GM23338 (cell line): ENCODE measurements around the gene RHOF. TPM values are rescaled to one million over a fixed set of nuclear protein-coding genes. Genes with fewer than 3 reads are reported as not detected.

ENCODE experiments used
- ATAC-seq: fragments of 200-7000 bp; cut with Tn5 transposase; 3 replicates; pipeline ENCODE4 v1.9.1; 2020
- DNase-seq: peaks from one replicate; pipeline ENCODE4 v3.0.0-alpha.2; 2015; ENCODE audit warnings: low spot score
- H2AFZ ChIP-seq: fragments of 200-600 bp; sonication (generic); 2 replicates; pipeline ENCODE4 v1.8.0; 2016; ENCODE audit warnings: antibody characterized with exemption, mild to moderate bottlenecking, moderate library complexity
- H3F3A ChIP-seq: fragments of 200-600 bp; sonication (generic); replicated peaks from 2 replicates; pipeline ENCODE4 v1.8.0; 2017; ENCODE audit warnings: antibody characterized with exemption, mixed run types, low read depth
- H3K27ac ChIP-seq: fragments of 200-600 bp; sonication (generic); 2 replicates; pipeline ENCODE4 v1.6.1; 2016; ENCODE audit warnings: low read depth
- H3K27me3 ChIP-seq: fragments of 200-600 bp; sonication (generic); 2 replicates; pipeline ENCODE4 v1.8.0; 2016; ENCODE audit warnings: mild to moderate bottlenecking, mixed run types, moderate library complexity; ENCODE audit not compliant: insufficient read depth
- H3K36me3 ChIP-seq: fragments of 200-600 bp; sonication (generic); 2 replicates; pipeline ENCODE4 v1.8.0; 2016; ENCODE audit warnings: mild to moderate bottlenecking; ENCODE audit not compliant: insufficient read depth
- H3K4me1 ChIP-seq: fragments of 200-600 bp; sonication (generic); 2 replicates; pipeline ENCODE4 v1.8.0; 2016; ENCODE audit warnings: mild to moderate bottlenecking, moderate library complexity; ENCODE audit not compliant: insufficient read depth
- H3K4me2 ChIP-seq: fragments of 200-600 bp; sonication (generic); 2 replicates; pipeline ENCODE4 v1.7.1; 2017; ENCODE audit warnings: mixed run types
- H3K4me3 ChIP-seq: fragments of 200-600 bp; sonication (generic); 2 replicates; pipeline ENCODE4 v1.6.1; 2016; ENCODE audit warnings: mixed run types
- H3K79me2 ChIP-seq: fragments of 200-600 bp; sonication (generic); replicated peaks from 2 replicates; pipeline ENCODE4 v1.8.0; 2017; ENCODE audit warnings: mild to moderate bottlenecking; ENCODE audit not compliant: insufficient read depth
- H3K9me2 ChIP-seq: fragments of 200-600 bp; sonication (generic); 2 replicates; pipeline ENCODE4 v1.8.0; 2017; ENCODE audit not compliant: insufficient read depth
- H4K20me1 ChIP-seq: fragments of 200-600 bp; sonication (generic); replicated peaks from 2 replicates; pipeline ENCODE4 v1.8.0; 2017; ENCODE audit warnings: mild to moderate bottlenecking; ENCODE audit not compliant: insufficient read depth
- H3K27ac Mint-ChIP-seq: 2 replicates; pipeline ENCODE4 v1.8.0; 2020; ENCODE audit warnings: inconsistent platforms, mild to moderate bottlenecking, moderate library complexity, mixed read lengths
- H3K27me3 Mint-ChIP-seq: 3 replicates; pipeline ENCODE4 v1.8.0; 2022; ENCODE audit warnings: low read depth, mild to moderate bottlenecking, moderate library complexity, mixed read lengths, inconsistent platforms; ENCODE audit not compliant: insufficient read depth, poor library complexity
- H3K36me3 Mint-ChIP-seq: 3 replicates; pipeline ENCODE4 v1.8.0; 2021; ENCODE audit warnings: low read depth, mild to moderate bottlenecking, inconsistent platforms, moderate library complexity, mixed read lengths
- H3K4me1 Mint-ChIP-seq: 3 replicates; pipeline ENCODE4 v1.8.0; 2020; ENCODE audit warnings: mild to moderate bottlenecking, inconsistent platforms, mixed read lengths
- H3K4me3 Mint-ChIP-seq: 3 replicates; pipeline ENCODE4 v1.8.0; 2021; ENCODE audit warnings: moderate library complexity, mild to moderate bottlenecking, inconsistent platforms, mixed read lengths
- H3K9me3 Mint-ChIP-seq: 3 replicates; pipeline ENCODE4 v1.8.0; 2020; ENCODE audit warnings: moderate library complexity, mild to moderate bottlenecking, inconsistent platforms, mixed read lengths
- CREB1 ChIP-seq: fragments of 250-450 bp; sonication (Bioruptor Pico); IDR thresholded peaks from 2 replicates; pipeline ENCODE4 v1.5.0; 2020; ENCODE audit warnings: low read depth, mild to moderate bottlenecking, moderate library complexity
- EZH2phosphoT487 ChIP-seq: fragments of 200-600 bp; sonication (generic); IDR thresholded peaks from one replicate; pipeline ENCODE4 v1.8.1; 2018; ENCODE audit warnings: antibody characterized with exemption; ENCODE audit not compliant: unreplicated experiment
- JUNB ChIP-seq: IDR thresholded peaks from one replicate; pipeline ENCODE4 v1.6.1; 2016; ENCODE audit warnings: antibody characterized with exemption; ENCODE audit not compliant: unreplicated experiment
- NANOG ChIP-seq: IDR thresholded peaks from 2 replicates; pipeline ENCODE4 v1.6.1; 2016; ENCODE audit warnings: antibody characterized with exemption, borderline replicate concordance
- POLR2AphosphoS5 ChIP-seq: IDR thresholded peaks from 2 replicates; pipeline ENCODE4 v1.6.1; 2016; ENCODE audit warnings: antibody characterized with exemption, low read depth
- STAT1 ChIP-seq: IDR thresholded peaks from one replicate; pipeline ENCODE4 v1.6.1; 2016; ENCODE audit warnings: antibody characterized with exemption; ENCODE audit not compliant: unreplicated experiment
- ZNF114 ChIP-seq: fragments of 250-450 bp; sonication (Bioruptor Pico); IDR thresholded peaks from 2 replicates; pipeline ENCODE4 v1.5.0; 2020; ENCODE audit warnings: mild to moderate bottlenecking, moderate library complexity
- ZNF331 ChIP-seq: fragments of 250-450 bp; sonication (Bioruptor Pico); IDR thresholded peaks from 2 replicates; pipeline ENCODE4 v1.5.0; 2020; ENCODE audit warnings: low read depth, mild to moderate bottlenecking, moderate library complexity
- polyA plus RNA-seq: library from polyadenylated mRNA; unstranded; fragments of >200 nt; fragmentation: Nextera tagmentation; extraction: Ambion mirVana; gene quantifications from 2 replicates; pipeline ENCODE4 v1.2.1, GENCODE V29; 2016
- total RNA-seq: library from RNA; depleted of rRNA; stranded (reverse); fragments of >200 nt; shearing (Covaris generic); gene quantifications from 2 replicates; pipeline ENCODE4 v1.2.3, GENCODE V29; 2014
- TF ChIP-seq, protein P1 (sequence below): fragments of 250-450 bp; sonication (Bioruptor Pico); IDR thresholded peaks from 2 replicates; pipeline ENCODE4 v1.5.0; 2020; ENCODE audit warnings: mild to moderate bottlenecking, moderate library complexity
- TF ChIP-seq, protein P2 (sequence below): IDR thresholded peaks from 2 replicates; pipeline ENCODE4 v1.6.1; 2016; ENCODE audit warnings: antibody characterized with exemption
- TF ChIP-seq, protein P3 (sequence below): IDR thresholded peaks from one replicate; pipeline ENCODE4 v1.6.1; 2018; ENCODE audit warnings: antibody characterized with exemption; ENCODE audit not compliant: unreplicated experiment

RHOF gene
- total and polyA plus RNA-seq, 2 experiments from 2014 or later = 10.5 to 53.4 TPM

DNA sequence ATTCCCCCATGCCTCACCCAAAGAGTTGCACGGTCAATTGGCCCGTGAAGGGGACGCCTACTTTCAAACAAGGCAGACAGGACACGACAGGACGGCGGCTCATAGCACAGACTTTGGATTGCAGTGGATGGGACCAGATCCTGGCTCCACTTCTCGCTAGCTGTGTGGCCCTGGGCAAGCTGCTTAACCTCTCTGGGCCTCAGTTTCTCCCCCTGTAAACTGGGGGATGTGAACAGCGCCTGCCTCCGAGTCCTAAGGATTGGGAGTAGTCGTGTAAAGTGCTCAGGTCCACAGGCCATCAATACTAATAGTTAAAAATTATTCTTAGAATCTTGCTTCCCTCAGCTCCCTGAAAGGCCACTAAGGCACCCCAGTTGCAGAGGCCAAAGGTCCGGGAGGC is 13.1 kb downstream of the RHOF start:
- Mint-ChIP-seq H3K4me1 (peaks cover 16% of the 10 kb centered on the region), H3K27me3 (peaks cover 25% of the 10 kb centered on the region)
- H3K4me1 ChIP-seq = peaks cover 18% of the 10 kb centered on the region

More for the DNA sequence above, 13.1 kb downstream of the RHOF start:
- DNase-seq (no peak), ATAC-seq (no peak)
- no peak overlapping the region for H3K27ac Mint-ChIP-seq
- 0 out of 2 replicates have a peak, but pooled peaks cover 5% of the 10 kb centered on the region for H3K36me3 ChIP-seq
- peaks cover 33% of the 10 kb centered on the region for H4K20me1 ChIP-seq
- H3K27me3 ChIP-seq = no peaks in the 10 kb centered on the region
- no peaks in the 10 kb centered on the region for H3K9me2 ChIP-seq
- no peaks in the 10 kb centered on the region for H3K79me2 ChIP-seq
- H3K4me2 ChIP-seq = no peak overlapping the region
- 0 out of 2 replicates have a peak overlapping the region, but pooled peaks have one; percentile 14 for H3K27ac ChIP-seq
- 0 out of 2 replicates have a peak, but pooled peaks cover 17% of the 10 kb centered on the region for H3F3A ChIP-seq
- no peaks in the 10 kb centered on the region for H3K9me3 Mint-ChIP-seq
- TF ChIP-seq, protein P1, sequence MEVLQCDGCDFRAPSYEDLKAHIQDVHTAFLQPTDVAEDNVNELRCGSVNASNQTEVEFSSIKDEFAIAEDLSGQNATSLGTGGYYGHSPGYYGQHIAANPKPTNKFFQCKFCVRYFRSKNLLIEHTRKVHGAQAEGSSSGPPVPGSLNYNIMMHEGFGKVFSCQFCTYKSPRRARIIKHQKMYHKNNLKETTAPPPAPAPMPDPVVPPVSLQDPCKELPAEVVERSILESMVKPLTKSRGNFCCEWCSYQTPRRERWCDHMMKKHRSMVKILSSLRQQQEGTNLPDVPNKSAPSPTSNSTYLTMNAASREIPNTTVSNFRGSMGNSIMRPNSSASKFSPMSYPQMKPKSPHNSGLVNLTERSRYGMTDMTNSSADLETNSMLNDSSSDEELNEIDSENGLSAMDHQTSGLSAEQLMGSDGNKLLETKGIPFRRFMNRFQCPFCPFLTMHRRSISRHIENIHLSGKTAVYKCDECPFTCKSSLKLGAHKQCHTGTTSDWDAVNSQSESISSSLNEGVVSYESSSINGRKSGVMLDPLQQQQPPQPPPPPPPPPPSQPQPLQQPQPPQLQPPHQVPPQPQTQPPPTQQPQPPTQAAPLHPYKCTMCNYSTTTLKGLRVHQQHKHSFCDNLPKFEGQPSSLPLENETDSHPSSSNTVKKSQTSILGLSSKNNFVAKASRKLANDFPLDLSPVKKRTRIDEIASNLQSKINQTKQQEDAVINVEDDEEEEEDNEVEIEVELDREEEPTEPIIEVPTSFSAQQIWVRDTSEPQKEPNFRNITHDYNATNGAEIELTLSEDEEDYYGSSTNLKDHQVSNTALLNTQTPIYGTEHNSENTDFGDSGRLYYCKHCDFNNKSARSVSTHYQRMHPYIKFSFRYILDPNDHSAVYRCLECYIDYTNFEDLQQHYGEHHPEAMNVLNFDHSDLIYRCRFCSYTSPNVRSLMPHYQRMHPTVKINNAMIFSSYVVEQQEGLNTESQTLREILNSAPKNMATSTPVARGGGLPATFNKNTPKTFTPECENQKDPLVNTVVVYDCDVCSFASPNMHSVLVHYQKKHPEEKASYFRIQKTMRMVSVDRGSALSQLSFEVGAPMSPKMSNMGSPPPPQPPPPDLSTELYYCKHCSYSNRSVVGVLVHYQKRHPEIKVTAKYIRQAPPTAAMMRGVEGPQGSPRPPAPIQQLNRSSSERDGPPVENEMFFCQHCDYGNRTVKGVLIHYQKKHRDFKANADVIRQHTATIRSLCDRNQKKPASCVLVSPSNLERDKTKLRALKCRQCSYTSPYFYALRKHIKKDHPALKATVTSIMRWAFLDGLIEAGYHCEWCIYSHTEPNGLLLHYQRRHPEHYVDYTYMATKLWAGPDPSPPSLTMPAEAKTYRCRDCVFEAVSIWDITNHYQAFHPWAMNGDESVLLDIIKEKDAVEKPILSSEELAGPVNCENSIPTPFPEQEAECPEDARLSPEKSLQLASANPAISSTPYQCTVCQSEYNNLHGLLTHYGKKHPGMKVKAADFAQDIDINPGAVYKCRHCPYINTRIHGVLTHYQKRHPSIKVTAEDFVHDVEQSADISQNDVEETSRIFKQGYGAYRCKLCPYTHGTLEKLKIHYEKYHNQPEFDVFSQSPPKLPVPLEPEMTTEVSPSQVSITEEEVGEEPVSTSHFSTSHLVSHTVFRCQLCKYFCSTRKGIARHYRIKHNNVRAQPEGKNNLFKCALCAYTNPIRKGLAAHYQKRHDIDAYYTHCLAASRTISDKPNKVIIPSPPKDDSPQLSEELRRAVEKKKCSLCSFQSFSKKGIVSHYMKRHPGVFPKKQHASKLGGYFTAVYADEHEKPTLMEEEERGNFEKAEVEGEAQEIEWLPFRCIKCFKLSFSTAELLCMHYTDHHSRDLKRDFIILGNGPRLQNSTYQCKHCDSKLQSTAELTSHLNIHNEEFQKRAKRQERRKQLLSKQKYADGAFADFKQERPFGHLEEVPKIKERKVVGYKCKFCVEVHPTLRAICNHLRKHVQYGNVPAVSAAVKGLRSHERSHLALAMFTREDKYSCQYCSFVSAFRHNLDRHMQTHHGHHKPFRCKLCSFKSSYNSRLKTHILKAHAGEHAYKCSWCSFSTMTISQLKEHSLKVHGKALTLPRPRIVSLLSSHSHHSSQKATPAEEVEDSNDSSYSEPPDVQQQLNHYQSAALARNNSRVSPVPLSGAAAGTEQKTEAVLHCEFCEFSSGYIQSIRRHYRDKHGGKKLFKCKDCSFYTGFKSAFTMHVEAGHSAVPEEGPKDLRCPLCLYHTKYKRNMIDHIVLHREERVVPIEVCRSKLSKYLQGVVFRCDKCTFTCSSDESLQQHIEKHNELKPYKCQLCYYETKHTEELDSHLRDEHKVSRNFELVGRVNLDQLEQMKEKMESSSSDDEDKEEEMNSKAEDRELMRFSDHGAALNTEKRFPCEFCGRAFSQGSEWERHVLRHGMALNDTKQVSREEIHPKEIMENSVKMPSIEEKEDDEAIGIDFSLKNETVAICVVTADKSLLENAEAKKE (CRISPR knock-in tag) = no peak
- TF ChIP-seq, protein P2, sequence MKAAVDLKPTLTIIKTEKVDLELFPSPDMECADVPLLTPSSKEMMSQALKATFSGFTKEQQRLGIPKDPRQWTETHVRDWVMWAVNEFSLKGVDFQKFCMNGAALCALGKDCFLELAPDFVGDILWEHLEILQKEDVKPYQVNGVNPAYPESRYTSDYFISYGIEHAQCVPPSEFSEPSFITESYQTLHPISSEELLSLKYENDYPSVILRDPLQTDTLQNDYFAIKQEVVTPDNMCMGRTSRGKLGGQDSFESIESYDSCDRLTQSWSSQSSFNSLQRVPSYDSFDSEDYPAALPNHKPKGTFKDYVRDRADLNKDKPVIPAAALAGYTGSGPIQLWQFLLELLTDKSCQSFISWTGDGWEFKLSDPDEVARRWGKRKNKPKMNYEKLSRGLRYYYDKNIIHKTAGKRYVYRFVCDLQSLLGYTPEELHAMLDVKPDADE = no peak
- TF ChIP-seq, protein P3, sequence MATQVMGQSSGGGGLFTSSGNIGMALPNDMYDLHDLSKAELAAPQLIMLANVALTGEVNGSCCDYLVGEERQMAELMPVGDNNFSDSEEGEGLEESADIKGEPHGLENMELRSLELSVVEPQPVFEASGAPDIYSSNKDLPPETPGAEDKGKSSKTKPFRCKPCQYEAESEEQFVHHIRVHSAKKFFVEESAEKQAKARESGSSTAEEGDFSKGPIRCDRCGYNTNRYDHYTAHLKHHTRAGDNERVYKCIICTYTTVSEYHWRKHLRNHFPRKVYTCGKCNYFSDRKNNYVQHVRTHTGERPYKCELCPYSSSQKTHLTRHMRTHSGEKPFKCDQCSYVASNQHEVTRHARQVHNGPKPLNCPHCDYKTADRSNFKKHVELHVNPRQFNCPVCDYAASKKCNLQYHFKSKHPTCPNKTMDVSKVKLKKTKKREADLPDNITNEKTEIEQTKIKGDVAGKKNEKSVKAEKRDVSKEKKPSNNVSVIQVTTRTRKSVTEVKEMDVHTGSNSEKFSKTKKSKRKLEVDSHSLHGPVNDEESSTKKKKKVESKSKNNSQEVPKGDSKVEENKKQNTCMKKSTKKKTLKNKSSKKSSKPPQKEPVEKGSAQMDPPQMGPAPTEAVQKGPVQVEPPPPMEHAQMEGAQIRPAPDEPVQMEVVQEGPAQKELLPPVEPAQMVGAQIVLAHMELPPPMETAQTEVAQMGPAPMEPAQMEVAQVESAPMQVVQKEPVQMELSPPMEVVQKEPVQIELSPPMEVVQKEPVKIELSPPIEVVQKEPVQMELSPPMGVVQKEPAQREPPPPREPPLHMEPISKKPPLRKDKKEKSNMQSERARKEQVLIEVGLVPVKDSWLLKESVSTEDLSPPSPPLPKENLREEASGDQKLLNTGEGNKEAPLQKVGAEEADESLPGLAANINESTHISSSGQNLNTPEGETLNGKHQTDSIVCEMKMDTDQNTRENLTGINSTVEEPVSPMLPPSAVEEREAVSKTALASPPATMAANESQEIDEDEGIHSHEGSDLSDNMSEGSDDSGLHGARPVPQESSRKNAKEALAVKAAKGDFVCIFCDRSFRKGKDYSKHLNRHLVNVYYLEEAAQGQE = no peak
- no peak for TF ChIP-seq CREB1 (CRISPR knock-in tag)
- TF ChIP-seq STAT1 = no peak
- no peak for TF ChIP-seq POLR2AphosphoS5
- no peak for TF ChIP-seq ZNF114
- no peak for TF ChIP-seq ZNF331
- TF ChIP-seq EZH2phosphoT487 = no peak
- TF ChIP-seq JUNB = no peak
- no peak for TF ChIP-seq NANOG
- H3K4me3 Mint-ChIP-seq = no peak overlapping the region
- no peak overlapping the region for H3K4me3 ChIP-seq
- no peak overlapping the region for H2AFZ ChIP-seq
- peaks cover 17% of the 10 kb centered on the region for H3K36me3 Mint-ChIP-seq
